HEK293T (cell line): ENCODE measurements around the gene NRG2.

Experiments used
- CTBP1 ChIP-seq: fragments of 450-650 bp; IDR thresholded peaks from 2 replicates; pipeline ENCODE4 v1.6.1; 2016; ENCODE audit warnings: borderline replicate concordance
- FOXK2 ChIP-seq: fragments of 450-650 bp; IDR thresholded peaks from 2 replicates; pipeline ENCODE4 v1.6.1; 2016; ENCODE audit warnings: mild to moderate bottlenecking
- SP1 ChIP-seq: fragments of 450-650 bp; IDR thresholded peaks from 2 replicates; pipeline ENCODE4 v1.6.1; 2017
- TARDBP ChIP-seq: fragments of 450-650 bp; IDR thresholded peaks from 2 replicates; pipeline ENCODE4 v1.6.1; 2016

GRCh38 chr5:139849942-139850341, 193.2 kb downstream of the NRG2 start:
- TF ChIP-seq SP1 (no peak), FOXK2 (no peak), CTBP1 (no peak), TARDBP (no peak)
